SK-N-SH (cell line): ENCODE data around the gene SP6. TPM values are rescaled to one million over a fixed set of nuclear protein-coding genes. Genes with fewer than 3 reads are reported as not detected.

Source experiments
- CTCF ChIA-PET: fragments of 300-600, 350-600 bp; formaldehyde crosslinking; extraction: SDS; loops from one replicate; lab custom pipeline; 2021; lab: Yijun Ruan, JAX
- POLR2A ChIA-PET: fragments of 350-600 bp; sonication (Branson Sonifier 250); formaldehyde crosslinking; extraction: SDS; loops from one replicate; lab custom pipeline; 2020; ENCODE audit warnings: antibody characterized with exemption, inconsistent platforms; lab: Yijun Ruan, JAX
- DNase-seq: peaks from one replicate; pipeline ENCODE4 v3.0.0; 2012
- H2AFZ ChIP-seq: fragments of 200-600 bp; sonication (generic); 2 replicates; pipeline ENCODE4 v1.8.1; 2016; ENCODE audit warnings: antibody characterized with exemption, mild to moderate bottlenecking, low read depth
- H3F3A ChIP-seq: fragments of 200-600 bp; sonication (generic); replicated peaks from 2 replicates; pipeline ENCODE3; 2016; ENCODE audit warnings: antibody characterized with exemption, mild to moderate bottlenecking; ENCODE audit not compliant: insufficient read depth
- H3K27ac ChIP-seq, 2 experiments: fragments of 200-500 bp in 1 of 2; fragments of 200-600 bp in 1 of 2; sonication (Bioruptor generic) in 1 of 2; sonication (generic), shearing (Covaris generic) in 1 of 2; 2 replicates each; pipeline versions ENCODE4 v1.5.1 to v1.6.1; 2014 to 2016; ENCODE audit warnings: low read depth in 2 of 2, inconsistent platforms in 1 of 2, low read length in 1 of 2, mild to moderate bottlenecking in 1 of 2, mixed read lengths in 1 of 2
- H3K27me3 ChIP-seq: fragments of 200-600 bp; sonication (generic), shearing (Covaris generic); 2 replicates; pipeline ENCODE4 v1.6.1; 2016; ENCODE audit warnings: mixed run types; ENCODE audit not compliant: insufficient read depth
- H3K36me3 ChIP-seq, 2 experiments: fragments of 200-500 bp in 1 of 2; fragments of 200-600 bp in 1 of 2; sonication (Bioruptor generic) in 1 of 2; sonication (generic) in 1 of 2; replicated peaks in 1 of 2; 2 replicates each; pipeline versions ENCODE3 to v1.5.1; 2014 to 2016; ENCODE audit warnings: low read length in 1 of 2, mild to moderate bottlenecking in 1 of 2; ENCODE audit not compliant: insufficient read depth in 2 of 2, control insufficient read depth in 1 of 2
- H3K4me1 ChIP-seq, 2 experiments: fragments of 200-500 bp in 1 of 2; fragments of 200-600 bp in 1 of 2; sonication (Bioruptor generic) in 1 of 2; sonication (generic), shearing (Covaris generic) in 1 of 2; 2 replicates each; pipeline versions ENCODE4 v1.5.1 to v1.6.1; 2014 to 2016; ENCODE audit warnings: low read depth in 1 of 2, low read length in 1 of 2, mixed run types in 1 of 2; ENCODE audit not compliant: insufficient read depth in 2 of 2, control insufficient read depth in 1 of 2
- H3K4me2 ChIP-seq: fragments of 200-600 bp; sonication (generic), shearing (Covaris generic); 2 replicates; pipeline ENCODE4 v1.6.1; 2017; ENCODE audit warnings: mixed run types
- H3K4me3 ChIP-seq, 2 experiments: fragments of 200-500 bp in 1 of 2; fragments of 200-600 bp in 1 of 2; sonication (Bioruptor generic) in 1 of 2; sonication (generic), shearing (Covaris generic) in 1 of 2; 2 replicates each; pipeline versions ENCODE4 v1.5.1 to v1.8.1; 2014 to 2016; ENCODE audit warnings: low read depth in 2 of 2, inconsistent platforms in 1 of 2, low read length in 1 of 2, mild to moderate bottlenecking in 1 of 2, mixed read lengths in 1 of 2, moderate library complexity in 1 of 2
- H3K79me2 ChIP-seq: fragments of 200-600 bp; sonication (generic); 2 replicates; pipeline ENCODE4 v1.8.1; 2017; ENCODE audit warnings: mild to moderate bottlenecking; ENCODE audit not compliant: insufficient read depth
- H3K9ac ChIP-seq: fragments of 200-600 bp; sonication (generic); 2 replicates; pipeline ENCODE4 v1.6.1; 2017; ENCODE audit warnings: mixed run types
- H3K9me2 ChIP-seq: fragments of 200-600 bp; sonication (generic); 2 replicates; pipeline ENCODE4 v1.6.1; 2017; ENCODE audit warnings: mixed run types
- H3K9me3 ChIP-seq: fragments of 200-600 bp; sonication (generic); 2 replicates; pipeline ENCODE4 v1.6.1; 2017; ENCODE audit warnings: mixed run types, mild to moderate bottlenecking, moderate library complexity
- H4K20me1 ChIP-seq: fragments of 200-600 bp; sonication (generic); 2 replicates; pipeline ENCODE4 v1.6.1; 2017; ENCODE audit warnings: mild to moderate bottlenecking, mixed run types; ENCODE audit not compliant: insufficient read depth
- CHD2 ChIP-seq: fragments of 150-350 bp; IDR thresholded peaks from 2 replicates; pipeline ENCODE4 v1.6.1; 2018; ENCODE audit warnings: low read length; ENCODE audit not compliant: partially characterized antibody
- CTCF ChIP-seq: fragments of 200-600 bp; sonication (generic); IDR thresholded peaks from 2 replicates; pipeline ENCODE4 v1.6.1; 2017; ENCODE audit warnings: antibody characterized with exemption, mild to moderate bottlenecking, moderate library complexity
- EP300 ChIP-seq, 2 experiments: IDR thresholded peaks; 2 replicates each; pipeline versions ENCODE4 v1.4.0 to v1.6.1; 2012; ENCODE audit warnings: borderline replicate concordance in 1 of 2, low read depth in 1 of 2, low read length in 1 of 2
- EZH2phosphoT487 ChIP-seq: fragments of 200-600 bp; sonication (generic); IDR thresholded peaks from 2 replicates; pipeline ENCODE4 v1.6.1; 2017; ENCODE audit warnings: low read depth, mixed run types, mild to moderate bottlenecking, antibody characterized with exemption, moderate library complexity, borderline replicate concordance
- FOXJ3 ChIP-seq: sonication (generic); formaldehyde crosslinking; IDR thresholded peaks from 2 replicates; pipeline ENCODE4 v1.5.1; 2020; ENCODE audit warnings: mild to moderate bottlenecking, missing genetic modification reagents
- FOXM1 ChIP-seq: IDR thresholded peaks from 2 replicates; pipeline ENCODE4 v1.4.0; 2012; ENCODE audit warnings: low read depth, mild to moderate bottlenecking
- GABPA ChIP-seq: IDR thresholded peaks from 2 replicates; pipeline ENCODE4 v1.4.0; 2012; ENCODE audit warnings: low read depth, mild to moderate bottlenecking
- JUND ChIP-seq: IDR thresholded peaks from 2 replicates; pipeline ENCODE4 v1.4.0; 2012
- MXI1 ChIP-seq: IDR thresholded peaks from 2 replicates; pipeline ENCODE4 v1.6.1; 2012; ENCODE audit warnings: mild to moderate bottlenecking, low read depth, low read length, improper control_type of control experiment
- NFIC ChIP-seq: IDR thresholded peaks from 2 replicates; pipeline ENCODE4 v1.4.0; 2012; ENCODE audit warnings: borderline replicate concordance
- NRF1 ChIP-seq: IDR thresholded peaks from 2 replicates; pipeline ENCODE4 v1.6.1; 2012; ENCODE audit warnings: low read depth, mild to moderate bottlenecking, low read length
- PBX3 ChIP-seq: IDR thresholded peaks from 2 replicates; pipeline ENCODE4; 2012
- POLR2AphosphoS5 ChIP-seq: IDR thresholded peaks from 2 replicates; pipeline ENCODE4 v1.6.1; 2012; ENCODE audit warnings: low read depth, low read length
- RAD21 ChIP-seq: IDR thresholded peaks from 2 replicates; pipeline ENCODE4 v1.6.1; 2012; ENCODE audit warnings: mild to moderate bottlenecking, low read length
- RCOR1 ChIP-seq: fragments of 150-350 bp; IDR thresholded peaks from 2 replicates; pipeline ENCODE4 v1.6.1; 2017; ENCODE audit warnings: antibody characterized with exemption, low read length
- RFX5 ChIP-seq: IDR thresholded peaks from 2 replicates; pipeline ENCODE4 v1.6.1; 2012; ENCODE audit warnings: mild to moderate bottlenecking, improper control_type of control experiment, low read length
- RXRA ChIP-seq: IDR thresholded peaks from 2 replicates; pipeline ENCODE4 v1.4.0; 2012; ENCODE audit warnings: low read depth, mild to moderate bottlenecking, borderline replicate concordance
- SIN3A ChIP-seq: IDR thresholded peaks from 2 replicates; pipeline ENCODE4 v1.6.1; 2012; ENCODE audit warnings: low read depth, mild to moderate bottlenecking, low read length, moderate library complexity, borderline replicate concordance
- SMC3 ChIP-seq: IDR thresholded peaks from 2 replicates; pipeline ENCODE4 v1.6.1; 2012; ENCODE audit warnings: low read depth, low read length, improper control_type of control experiment
- TAF1 ChIP-seq: IDR thresholded peaks from 2 replicates; pipeline ENCODE4 v1.6.1; 2012; ENCODE audit warnings: low read depth, mild to moderate bottlenecking, low read length, moderate library complexity, borderline replicate concordance
- TCF12 ChIP-seq: IDR thresholded peaks from 2 replicates; pipeline ENCODE4 v1.4.0; 2012
- USF2 ChIP-seq: fragments of 150-350 bp; IDR thresholded peaks from 2 replicates; pipeline ENCODE4 v1.6.1; 2017; ENCODE audit warnings: antibody characterized with exemption, low read length, low read depth, borderline replicate concordance
- ZBTB33 ChIP-seq: IDR thresholded peaks from 2 replicates; pipeline ENCODE4 v1.4.0; 2012; ENCODE audit warnings: low read depth, borderline replicate concordance
- WGBS: methylation state at CpG from one replicate; pipeline ENCODE4 v1.1.6; 2017; ENCODE audit warnings: low lambda C conversion rate; 5-methylcytosine and 5-hydroxymethylcytosine counted together
- polyA plus RNA-seq, 3 experiments: library from polyadenylated mRNA; depleted of rRNA; stranded (reverse); fragments of >200 nt; gene quantifications; 2 replicates each; pipeline ENCODE4 v1.2.3, GENCODE V29; 2012

SP6 gene
- polyA plus RNA-seq, 1 of the 3 experiments (the other 2 are of a cell fraction): 0.03 TPM

GRCh38 chr17:47804461-47804860 lies 46.5 kb downstream of the SP6 start:
- peak; percentile 23 for DNase-seq
- H3K36me3 ChIP-seq: peaks cover 5 to 28% of the 10 kb centered on the region in 2 experiments
- TF ChIP-seq RFX5 (no peak), SIN3A (no peak), CTCF (no peak), PBX3 (no peak), EP300 (IDR thresholded peaks at IDR 0.05; ENCODE audit: borderline replicate concordance in 1 of 2, low read depth in 1 of 2, low read length in 1 of 2) (no peak), POLR2AphosphoS5 (no peak), FOXM1 (no peak), RXRA (no peak), NRF1 (no peak), SMC3 (no peak), FOXJ3 (CRISPR knock-in tag) (no peak), RCOR1 (no peak)
- TF ChIP-seq, all 33 proteins: peak for 0
- Histone ChIP-seq H3K4me3 (no peak overlapping the region), H3K27ac (no peak overlapping the region), H3K4me1 (no peaks in the 10 kb centered on the region), H4K20me1 (no peaks in the 10 kb centered on the region), H3K4me2 (no peak overlapping the region), H2AFZ (no peak overlapping the region), H3K9me2 (no peaks in the 10 kb centered on the region), H3K9ac (no peak overlapping the region), H3K27me3 (0 out of 2 replicates have a peak, but pooled peaks cover 14% of the 10 kb centered on the region), H3K9me3 (no peaks in the 10 kb centered on the region), H3K79me2 (no peaks in the 10 kb centered on the region), H3F3A (no peaks in the 10 kb centered on the region)
- 41% methylated on average over 2 of the region's 3 CpGs for WGBS
- POLR2A ChIA-PET: no interaction called here
- CTCF ChIA-PET: interaction anchor here (0.8 to 5.2 kb wide), 11 partner anchors 10 to 141 kb away, joined by 3 to 88 read pairs (median 5); partner anchors contain the start of genes OSBPL7 and TBX21

GRCh38 chr17:47803751-47804150 lies 47.2 kb downstream of the SP6 start:
- H3K27me3 ChIP-seq: 0 out of 2 replicates have a peak, but pooled peaks cover 14% of the 10 kb centered on the region
- no peak overlapping the region for H2AFZ ChIP-seq
- no peak overlapping the region for H3K4me3 ChIP-seq
- peaks cover 0 to 21% of the 10 kb centered on the region in 2 experiments for H3K36me3 ChIP-seq
- H3F3A ChIP-seq: no peaks in the 10 kb centered on the region
- ChIA-PET CTCF (interaction anchor here (0.6 to 5.2 kb wide), 9 partner anchors 10 to 140 kb away, joined by 4 to 88 read pairs (median 20); partner anchors contain the start of genes LRRC46, MRPL10, OSBPL7 and TBX21), POLR2A (interaction anchor here (0.9 kb wide), 1 partner anchor 18 kb away, joined by 3 read pairs; the partner anchor contains the start of gene OSBPL7)
- H3K4me2 ChIP-seq: no peak overlapping the region
- H3K9me2 ChIP-seq: no peaks in the 10 kb centered on the region
- peak; percentile 32 for DNase-seq
- H3K79me2 ChIP-seq: no peaks in the 10 kb centered on the region
- H3K9me3 ChIP-seq: no peaks in the 10 kb centered on the region
- no peaks in the 10 kb centered on the region for H3K4me1 ChIP-seq
- 47% methylated on average over 6 of the region's 6 CpGs for WGBS
- no peak overlapping the region for H3K9ac ChIP-seq
- no peak overlapping the region for H3K27ac ChIP-seq
- H4K20me1 ChIP-seq: no peaks in the 10 kb centered on the region
- no peak for TF ChIP-seq EP300 (IDR thresholded peaks at IDR 0.05; ENCODE audit: borderline replicate concordance in 1 of 2, low read depth in 1 of 2, low read length in 1 of 2)
- no peak for TF ChIP-seq USF2
- no peak for TF ChIP-seq FOXM1
- no peak for TF ChIP-seq FOXJ3 (CRISPR knock-in tag)
- no peak for TF ChIP-seq RCOR1
- no peak for TF ChIP-seq NRF1
- no peak for TF ChIP-seq RFX5
- TF ChIP-seq ZBTB33: no peak
- no peak for TF ChIP-seq POLR2AphosphoS5
- no peak for TF ChIP-seq MXI1
- no peak for TF ChIP-seq TCF12
- no peak for TF ChIP-seq NFIC
- TF ChIP-seq CHD2: no peak
- TF ChIP-seq TAF1: no peak
- no peak for TF ChIP-seq RAD21
- no peak for TF ChIP-seq GABPA
- no peak for TF ChIP-seq EZH2phosphoT487
- no peak for TF ChIP-seq JUND
